NB4 (cell line): ENCODE measurements around the gene C9orf85.

Experiments
- POLR2A ChIP-seq: IDR thresholded peaks from 2 replicates; pipeline ENCODE4 v1.6.1; 2011; ENCODE audit warnings: mild to moderate bottlenecking; ENCODE audit not compliant: insufficient read length; ENCODE audit errors: extremely low read depth
- TF ChIP-seq, protein P1 (sequence below): IDR thresholded peaks from one replicate; pipeline ENCODE4 v1.5.1; 2012; ENCODE audit warnings: low read depth, low read length

DNA sequence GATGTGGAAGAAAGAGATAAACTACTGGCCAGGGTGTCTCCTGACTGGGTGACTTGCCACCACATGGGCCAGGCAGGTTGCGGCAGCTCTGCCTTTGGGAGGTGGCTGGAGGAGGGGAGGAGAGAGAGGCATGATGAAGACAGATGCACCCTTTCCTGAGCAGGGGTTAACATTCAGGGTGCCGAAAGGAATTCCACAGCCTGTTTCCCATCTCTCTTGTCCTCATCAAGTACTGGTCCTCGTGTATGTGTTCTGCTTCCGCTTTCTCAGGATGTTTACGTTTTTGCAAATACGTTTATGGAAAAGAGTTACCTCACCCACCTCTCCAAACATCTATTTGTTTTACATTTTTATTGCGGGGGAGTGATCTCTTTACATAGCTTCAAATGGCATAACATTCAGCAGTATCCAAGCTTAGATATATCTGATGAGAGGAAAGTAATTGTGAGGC lies 73.4 kb downstream of the C9orf85 start:
- TF ChIP-seq, protein P1, sequence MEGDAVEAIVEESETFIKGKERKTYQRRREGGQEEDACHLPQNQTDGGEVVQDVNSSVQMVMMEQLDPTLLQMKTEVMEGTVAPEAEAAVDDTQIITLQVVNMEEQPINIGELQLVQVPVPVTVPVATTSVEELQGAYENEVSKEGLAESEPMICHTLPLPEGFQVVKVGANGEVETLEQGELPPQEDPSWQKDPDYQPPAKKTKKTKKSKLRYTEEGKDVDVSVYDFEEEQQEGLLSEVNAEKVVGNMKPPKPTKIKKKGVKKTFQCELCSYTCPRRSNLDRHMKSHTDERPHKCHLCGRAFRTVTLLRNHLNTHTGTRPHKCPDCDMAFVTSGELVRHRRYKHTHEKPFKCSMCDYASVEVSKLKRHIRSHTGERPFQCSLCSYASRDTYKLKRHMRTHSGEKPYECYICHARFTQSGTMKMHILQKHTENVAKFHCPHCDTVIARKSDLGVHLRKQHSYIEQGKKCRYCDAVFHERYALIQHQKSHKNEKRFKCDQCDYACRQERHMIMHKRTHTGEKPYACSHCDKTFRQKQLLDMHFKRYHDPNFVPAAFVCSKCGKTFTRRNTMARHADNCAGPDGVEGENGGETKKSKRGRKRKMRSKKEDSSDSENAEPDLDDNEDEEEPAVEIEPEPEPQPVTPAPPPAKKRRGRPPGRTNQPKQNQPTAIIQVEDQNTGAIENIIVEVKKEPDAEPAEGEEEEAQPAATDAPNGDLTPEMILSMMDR, result no peak
- no peak for TF ChIP-seq POLR2A
